Choroid plexus epithelial cell (primary cell): ENCODE data around the gene SMARCD1.

Experiments used
- DNase-seq: peaks from one replicate; pipeline ENCODE4 v3.0.0-alpha.2; 2010; ENCODE audit warnings: low read depth
- H3K4me3 ChIP-seq: 2 replicates; pipeline ENCODE4 v1.5.1; 2011; ENCODE audit warnings: low read depth, mild to moderate bottlenecking, control low read depth, low read length, moderate library complexity
- TF ChIP-seq, protein P1 (sequence below): conservative IDR thresholded peaks from 2 replicates; pipeline ENCODE4 v1.5.1; 2011; ENCODE audit warnings: low read depth, mild to moderate bottlenecking, control low read depth, inconsistent platforms, low read length, moderate library complexity

SMARCD1 gene

DNA sequence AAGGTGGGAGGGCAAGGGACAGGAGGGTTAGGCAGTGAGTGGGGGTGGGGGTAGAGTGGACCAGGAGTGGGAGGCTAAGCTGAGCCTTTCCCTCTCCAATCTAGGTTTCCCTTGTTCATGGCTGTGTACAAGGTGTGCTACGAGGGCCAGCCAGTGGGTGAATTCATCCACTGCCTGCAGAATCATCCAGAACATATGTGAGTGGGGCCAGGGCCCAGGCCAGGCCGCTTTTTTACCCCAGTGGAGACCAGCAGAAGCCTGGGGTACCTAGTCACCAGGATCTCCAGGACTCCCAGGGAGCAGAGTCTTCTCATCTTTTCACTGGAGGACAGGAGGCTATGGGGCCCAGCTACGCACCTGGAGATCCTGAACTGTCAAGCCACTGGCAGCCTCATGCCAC lies 24.2 kb downstream of the SMARCD1 start:
- TF ChIP-seq, protein P1, sequence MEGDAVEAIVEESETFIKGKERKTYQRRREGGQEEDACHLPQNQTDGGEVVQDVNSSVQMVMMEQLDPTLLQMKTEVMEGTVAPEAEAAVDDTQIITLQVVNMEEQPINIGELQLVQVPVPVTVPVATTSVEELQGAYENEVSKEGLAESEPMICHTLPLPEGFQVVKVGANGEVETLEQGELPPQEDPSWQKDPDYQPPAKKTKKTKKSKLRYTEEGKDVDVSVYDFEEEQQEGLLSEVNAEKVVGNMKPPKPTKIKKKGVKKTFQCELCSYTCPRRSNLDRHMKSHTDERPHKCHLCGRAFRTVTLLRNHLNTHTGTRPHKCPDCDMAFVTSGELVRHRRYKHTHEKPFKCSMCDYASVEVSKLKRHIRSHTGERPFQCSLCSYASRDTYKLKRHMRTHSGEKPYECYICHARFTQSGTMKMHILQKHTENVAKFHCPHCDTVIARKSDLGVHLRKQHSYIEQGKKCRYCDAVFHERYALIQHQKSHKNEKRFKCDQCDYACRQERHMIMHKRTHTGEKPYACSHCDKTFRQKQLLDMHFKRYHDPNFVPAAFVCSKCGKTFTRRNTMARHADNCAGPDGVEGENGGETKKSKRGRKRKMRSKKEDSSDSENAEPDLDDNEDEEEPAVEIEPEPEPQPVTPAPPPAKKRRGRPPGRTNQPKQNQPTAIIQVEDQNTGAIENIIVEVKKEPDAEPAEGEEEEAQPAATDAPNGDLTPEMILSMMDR: no peak
- H3K4me3 ChIP-seq: no peak overlapping the region
- no peak for DNase-seq

DNA sequence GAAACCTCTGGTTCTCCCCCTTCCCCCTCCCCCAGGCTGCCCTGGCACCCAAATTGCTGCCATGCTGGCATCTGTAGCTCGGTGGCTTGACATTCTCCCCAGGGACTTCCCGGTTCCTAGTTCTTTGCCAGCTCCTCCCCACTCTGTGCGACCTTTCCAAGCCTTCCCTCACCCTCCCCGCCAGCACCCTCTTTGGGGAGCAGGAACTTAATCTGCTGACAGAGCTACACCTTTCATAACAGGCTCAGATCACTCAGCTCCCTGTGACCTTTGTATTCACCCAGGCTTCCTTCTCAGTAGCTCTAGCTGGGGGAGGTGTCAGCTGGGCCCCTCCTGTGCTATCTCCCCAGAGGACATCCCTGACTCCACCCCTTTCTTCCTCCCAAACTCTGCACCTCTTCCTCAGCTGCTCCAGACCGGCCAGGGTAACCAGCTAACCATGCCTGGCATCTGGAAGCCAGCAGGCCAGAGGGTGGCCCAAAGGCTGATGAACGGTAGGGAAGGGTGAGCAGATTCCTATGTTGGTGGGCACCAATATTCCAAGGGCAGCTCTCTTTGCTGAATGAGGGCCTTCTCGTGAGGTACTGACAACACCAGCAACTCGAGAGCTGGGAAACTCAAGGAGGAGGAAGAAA lies 25.1 kb downstream of the SMARCD1 start:
- DNase-seq: no peak
- no peak overlapping the region for H3K4me3 ChIP-seq
- TF ChIP-seq, protein P1: no peak

DNA sequence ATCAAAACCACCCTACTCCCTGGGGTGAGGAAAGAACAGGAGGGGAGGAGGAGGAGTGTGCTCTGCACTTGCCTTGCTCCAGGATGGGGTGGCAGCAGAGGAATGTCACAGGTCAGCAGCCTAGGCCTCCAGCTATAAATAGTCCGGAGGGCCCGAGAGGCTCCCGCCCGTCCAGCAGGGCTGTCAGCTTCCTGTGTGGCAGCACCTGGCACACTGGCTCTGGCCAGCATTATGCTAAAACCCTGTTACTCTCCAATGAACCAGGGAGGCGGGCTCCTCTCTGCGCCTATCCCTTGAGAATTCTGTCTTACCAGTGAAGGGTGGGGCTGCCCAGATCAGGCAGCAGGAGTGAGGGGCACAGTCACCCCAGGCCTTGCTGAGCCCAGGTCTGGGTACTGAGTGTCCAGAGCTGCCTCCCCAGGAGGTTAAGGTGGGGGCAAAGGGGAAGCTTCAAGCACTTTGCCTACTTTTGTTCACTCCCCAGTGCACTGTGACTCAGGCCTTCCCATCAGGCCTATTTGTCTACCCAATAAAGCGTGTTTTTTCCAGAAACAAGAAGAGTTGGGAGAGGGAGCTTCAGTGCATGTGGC lies 25.7 kb downstream of the SMARCD1 start:
- peak; percentile 53 for DNase-seq
- no peak overlapping the region for H3K4me3 ChIP-seq

DNA sequence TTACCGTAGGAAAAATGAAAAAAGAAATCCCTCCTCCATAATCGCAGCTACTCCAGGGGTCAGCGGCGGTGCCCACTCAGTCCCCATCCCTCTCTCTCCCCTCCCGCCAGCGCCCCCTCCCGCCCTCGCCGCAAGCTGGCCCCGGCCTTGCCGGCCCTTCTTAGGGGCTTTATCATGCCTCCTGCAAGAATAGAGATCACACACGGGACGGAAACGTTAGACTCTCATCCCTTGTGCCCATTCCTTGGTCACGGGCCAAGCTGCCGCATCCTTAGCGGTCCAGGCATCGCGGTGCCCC lies 26.2 kb downstream of the SMARCD1 start:
- TF ChIP-seq, protein P1: no peak
- no peak for DNase-seq
- H3K4me3 ChIP-seq: peak overlapping the region; percentile 47

More for the DNA sequence above, 25.7 kb downstream of the SMARCD1 start:
- TF ChIP-seq, protein P1: no peak

DNA sequence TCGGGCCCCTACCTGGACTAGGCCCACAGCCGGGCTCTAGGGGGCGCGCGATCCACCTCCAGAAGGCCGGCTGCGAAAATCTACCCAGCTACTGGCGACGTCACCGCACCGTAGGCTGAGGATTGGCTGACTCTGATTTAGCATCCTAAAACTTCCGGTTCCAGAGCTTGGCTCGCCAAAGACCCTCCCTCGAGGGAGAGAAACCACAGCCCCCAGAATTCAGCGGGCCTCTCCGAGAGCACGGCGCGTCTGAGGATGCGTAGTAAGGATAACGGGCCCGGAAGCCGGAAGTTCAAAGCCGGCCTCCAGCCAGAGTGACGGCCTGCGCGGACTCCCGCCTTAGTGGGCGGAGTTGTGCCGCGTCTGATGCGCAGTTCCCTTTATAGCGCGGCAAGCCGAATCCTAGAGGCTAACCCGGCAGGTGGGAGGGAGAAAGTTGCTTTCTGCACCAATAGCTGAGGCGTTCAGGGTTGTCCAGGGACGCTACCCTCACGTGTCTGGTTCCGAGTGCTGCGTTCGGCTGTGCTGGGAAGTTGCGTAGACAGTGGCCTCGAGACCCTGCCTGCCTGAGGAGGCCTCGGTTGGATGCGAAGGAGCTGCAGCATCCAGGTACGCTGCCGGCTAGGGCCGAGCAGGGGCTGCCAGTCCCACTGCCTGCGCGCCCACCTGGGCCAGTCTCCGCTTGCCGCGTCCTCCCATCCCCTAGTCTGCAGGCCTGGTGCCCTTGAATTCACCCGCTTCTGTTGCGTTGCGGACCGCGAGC lies 26.7 kb downstream of the SMARCD1 start, which contains the start of gene COX14:
Gene COX14 (plus strand): TSS at position 544 of the 763 bp plus-strand sequence. CDS start 7,808 bp downstream, outside the sequence.
- peak; percentile 100 for DNase-seq
- H3K4me3 ChIP-seq: peak within 1 kb of the TSS; percentile 81
- TF ChIP-seq, protein P1: peak; percentile 91

DNA sequence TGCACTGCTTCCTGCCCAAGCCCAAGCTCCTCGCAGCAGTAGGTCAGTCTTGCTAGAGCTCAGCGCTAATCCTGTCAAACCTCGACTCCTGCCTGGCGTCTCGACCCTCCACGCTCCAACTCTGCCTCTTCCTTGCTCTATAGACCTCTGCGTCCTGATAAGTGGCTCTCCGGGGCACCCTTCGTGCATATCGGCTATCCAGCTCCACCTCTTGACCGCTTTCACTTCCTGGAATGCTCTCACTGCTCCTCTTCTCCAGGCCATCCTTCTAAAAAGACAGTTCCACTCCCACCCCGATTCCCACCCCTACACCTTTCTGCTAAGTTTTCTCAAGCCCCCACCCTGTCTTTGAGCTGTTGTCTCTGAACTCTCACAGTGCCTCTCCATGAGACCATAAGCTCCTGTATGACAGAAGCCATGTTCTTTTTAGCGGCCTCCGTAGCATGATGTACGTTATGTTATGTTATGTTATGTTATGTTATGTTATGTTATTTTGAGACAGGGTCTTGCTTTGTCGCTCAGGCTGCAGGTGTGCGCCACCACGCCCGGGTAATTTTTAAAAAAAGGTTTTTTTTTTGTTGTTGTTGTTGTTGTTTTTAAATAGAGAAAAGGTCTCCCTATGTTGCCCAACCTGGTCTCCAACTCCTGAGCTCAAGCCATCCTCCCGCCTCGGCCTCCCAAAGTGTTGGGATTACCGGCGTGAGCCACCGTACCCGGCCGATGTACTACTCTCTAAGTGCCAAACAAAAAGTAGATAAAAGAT lies 27.5 kb downstream of the SMARCD1 start:
- no peak for DNase-seq
- TF ChIP-seq, protein P1: no peak
- H3K4me3 ChIP-seq: peak overlapping the region; percentile 81
